GM12878 (cell line): Measurements from ENCODE around the gene PTP4A1. TPM values are rescaled to one million over a fixed set of nuclear protein-coding genes. Genes with fewer than 3 reads are reported as not detected.

ENCODE experiments used
- ATAC-seq: fragments of 200-7000 bp; cut with Tn5 transposase; 3 replicates; pipeline ENCODE4 v1.9.1; 2020; ENCODE audit warnings: mild to moderate bottlenecking, moderate library complexity
- BruUV-seq: library from RNA; stranded (reverse); fragments of 400-500 nt; replicated peaks from 2 replicates; lab custom pipeline; 2021; lab: Mats Ljungman, UMichigan
- CTCF ChIA-PET: fragments of 300-600 bp; sonication (Branson Sonifier 250); formaldehyde crosslinking; extraction: SDS; loops from one replicate; lab custom pipeline; 2021; ENCODE audit warnings: inconsistent platforms; lab: Yijun Ruan, JAX
- POLR2A ChIA-PET: fragments of 350-600 bp; formaldehyde crosslinking; extraction: SDS; loops from one replicate; lab custom pipeline; 2021; ENCODE audit warnings: inconsistent platforms; lab: Charles Lee
- RAD21 ChIA-PET: fragments of 300-600 bp; sonication (Branson Sonifier 250); formaldehyde crosslinking; loops from one replicate; lab custom pipeline; 2023; ENCODE audit warnings: antibody characterized with exemption; ENCODE audit not compliant: unreplicated experiment; lab: Charles Lee
- SMC1A ChIA-PET: fragments of 300-600 bp; sonication (Branson Sonifier 250); formaldehyde crosslinking; loops from one replicate; lab custom pipeline; 2023; ENCODE audit not compliant: unreplicated experiment, uncharacterized antibody; lab: Charles Lee
- DNase-seq: peaks from one replicate; pipeline ENCODE4 v3.0.0-alpha.2; 2011; ENCODE audit warnings: low read depth, low spot score
- FAIRE-seq: peaks from 3 replicates; lab custom pipeline; 2011; peaks lifted over from hg19 to GRCh38; lab: Jason Lieb, UNC
- H2AFZ ChIP-seq: 2 replicates; pipeline ENCODE4 v1.6.0; 2011; ENCODE audit warnings: low read depth, low read length, control low read depth; ENCODE audit not compliant: control insufficient read depth
- H3K27ac ChIP-seq: 2 replicates; pipeline ENCODE4 v1.5.1; 2011; ENCODE audit warnings: control low read depth; ENCODE audit not compliant: control insufficient read depth, insufficient read depth
- H3K27me3 ChIP-seq, 2 experiments: replicated peaks in 1 of 2; 2 replicates each; pipeline versions ENCODE4 v1.6.0 to v1.6.1; 2011; ENCODE audit warnings: low read length in 1 of 2; ENCODE audit not compliant: control insufficient read depth in 2 of 2, insufficient read depth in 2 of 2
- H3K36me3 ChIP-seq, 2 experiments: 2 replicates each; pipeline ENCODE4 v1.5.1; 2011; ENCODE audit warnings: low read length in 1 of 2; ENCODE audit not compliant: control insufficient read depth in 2 of 2, insufficient read depth in 2 of 2
- H3K4me1 ChIP-seq: 2 replicates; pipeline ENCODE4 v1.6.1; 2011; ENCODE audit warnings: mild to moderate bottlenecking, low read length, moderate library complexity, mixed read lengths; ENCODE audit not compliant: control insufficient read depth, insufficient read depth
- H3K4me2 ChIP-seq: 2 replicates; pipeline ENCODE4 v1.6.0; 2011; ENCODE audit warnings: control low read depth; ENCODE audit not compliant: control insufficient read depth, insufficient read depth
- H3K4me3 ChIP-seq: fragments of 200-600 bp; sonication (generic); 2 replicates; pipeline ENCODE4 v1.5.1; 2016
- H3K79me2 ChIP-seq: 2 replicates; pipeline ENCODE4 v1.6.0; 2011; ENCODE audit warnings: low read length; ENCODE audit not compliant: control insufficient read depth, insufficient read depth
- H3K9ac ChIP-seq: 2 replicates; pipeline ENCODE4 v1.8.0; 2011; ENCODE audit warnings: low read length, control low read depth, mixed read lengths; ENCODE audit not compliant: control insufficient read depth, insufficient read depth
- H3K9me3 ChIP-seq: replicated peaks from 3 replicates; pipeline ENCODE4 v1.5.1; 2011; ENCODE audit warnings: mild to moderate bottlenecking, low read length; ENCODE audit not compliant: control insufficient read depth, insufficient read depth
- H4K20me1 ChIP-seq: 2 replicates; pipeline ENCODE4 v1.6.0; 2011; ENCODE audit not compliant: control insufficient read depth, insufficient read depth
- FOXM1 ChIP-seq: IDR thresholded peaks from 2 replicates; pipeline ENCODE4 v1.6.1; 2012; ENCODE audit warnings: low read depth, mild to moderate bottlenecking, inconsistent platforms, low read length, moderate library complexity
- HSF1 ChIP-seq: fragments of 150-350 bp; IDR thresholded peaks from 2 replicates; pipeline ENCODE4 v1.6.1; 2014; ENCODE audit warnings: mild to moderate bottlenecking, low read depth, low read length
- MAX ChIP-seq: IDR thresholded peaks from 2 replicates; pipeline ENCODE4 v1.6.1; 2012; ENCODE audit warnings: low read depth, low read length, improper control_type of control experiment
- MYB ChIP-seq: fragments of 150-350 bp; IDR thresholded peaks from 2 replicates; pipeline ENCODE4 v1.6.1; 2014; ENCODE audit warnings: mild to moderate bottlenecking, low read depth, low read length, borderline replicate concordance
- POU2F2 ChIP-seq: IDR thresholded peaks from 3 replicates; pipeline ENCODE4 v1.6.1; 2011; ENCODE audit warnings: low read depth, mild to moderate bottlenecking, low read length, borderline replicate concordance
- STAT3 ChIP-seq: IDR thresholded peaks from 2 replicates; pipeline ENCODE4 v1.6.1; 2011; ENCODE audit warnings: low read depth, low read length, improper control_type of control experiment
- WGBS: methylation state at CpG from one replicate; pipeline ENCODE4 v1.1.6; 2016; ENCODE audit warnings: low lambda C conversion rate; ENCODE audit not compliant: insufficient replicate concordance, insufficient coverage; ENCODE audit errors: missing lambda C conversion rate; 5-methylcytosine and 5-hydroxymethylcytosine counted together
- in situ Hi-C: fragments of 300-500 bp; cut with MboI; formaldehyde crosslinking; loops from 9 replicates; pipeline ENCODE4 v1.14.3; 2018; ENCODE audit warnings: mixed read lengths
- intact Hi-C: fragments of 100-400 bp; cut with micrococcal nuclease; formaldehyde crosslinking; loops from one replicate; pipeline ENCODE4 v1.14.2; 2022; ENCODE audit not compliant: unreplicated experiment
- polyA plus RNA-seq, 11 experiments: library from polyadenylated mRNA; depleted of rRNA in 4 of 11; unstranded in 6 of 11; stranded (reverse) in 5 of 11; fragments of >200 nt; fragmentation: Nextera tagmentation in 4 of 11; fragmentation: Illumina TruSeq in 1 of 11; extraction: Ambion mirVana in 4 of 11; extraction: Trizol in 1 of 11; gene quantifications; 1 replicate in 1 of 11; 2 replicates in 10 of 11; pipeline versions ENCODE4 v1.2.1 to v1.2.3, GENCODE V29; 2011 to 2016; ENCODE audit warnings: inconsistent platforms in 2 of 11, missing spikeins in 2 of 11, low read depth in 1 of 11
- total RNA-seq, 4 experiments: library from RNA; depleted of rRNA in 3 of 4; stranded (reverse); fragments of >200 nt in 3 of 4; fragmentation: Illumina TruSeq in 1 of 4; extraction: Trizol in 1 of 4; gene quantifications; 2 replicates each; pipeline versions ENCODE4 v1.2.1 to v1.2.3, GENCODE V29; 2013 to 2021

The PTP4A1 gene
- total and polyA plus RNA-seq, 10 of the 15 experiments (the other 5 are each of a cell fraction or from before 2014, with no cell fraction given) = 8.5 to 190 (median 46.4) TPM; not detected in 2

GRCh38 chr6:63611560-63611959 is 39.3 kb downstream of the PTP4A1 start:
- no peak for DNase-seq
- Histone ChIP-seq H3K4me3 (no peak overlapping the region), H4K20me1 (no peaks in the 10 kb centered on the region), H3K4me2 (no peak overlapping the region), H3K9ac (no peak overlapping the region), H3K4me1 (no peaks in the 10 kb centered on the region), H3K27ac (no peak overlapping the region), H2AFZ (no peak overlapping the region), H3K79me2 (no peaks in the 10 kb centered on the region), H3K27me3 (no peaks in the 10 kb centered on the region), H3K36me3 (no peaks in the 10 kb centered on the region), H3K9me3 (no peaks in the 10 kb centered on the region)
- ChIA-PET SMC1A (interaction anchor here (0.7 to 1.6 kb wide), 4 partner anchors 13 to 259 kb away, joined by 3 read pairs; no protein-coding TSS in a partner anchor), CTCF (interaction anchor here (1.4 to 4.8 kb wide), 2 partner anchors 14 to 190 kb away, joined by 3 to 20 read pairs; no protein-coding TSS in a partner anchor), RAD21 (interaction anchor here (0.5 to 1.9 kb wide), 4 partner anchors 13 to 258 kb away, joined by 3 to 6 read pairs (median 3); no protein-coding TSS in a partner anchor), POLR2A (interaction anchor here (1.0 kb wide), 1 partner anchor 13 kb away, joined by 4 read pairs; no protein-coding TSS in a partner anchor)
- ATAC-seq = no peak
- intact Hi-C loops = no loop called here
- no peak for TF ChIP-seq POU2F2
- TF ChIP-seq HSF1 = no peak
- TF ChIP-seq FOXM1 = no peak
- TF ChIP-seq STAT3 = no peak
- TF ChIP-seq MYB = no peak
- no peak for TF ChIP-seq MAX
- in situ Hi-C loops = no loop called here
- WGBS = 96% methylated on average over 1 of the region's 1 CpG
- BruUV-seq = no TSS peak
- FAIRE-seq = no peak
